Activated T-cell treated with anti-CD3 and anti-CD28 coated beads, Interleukin-2, amount 50 U/mL, for 24 hours (primary cell): ENCODE data around the gene CHST15.

Experiments used
- DNase-seq: peaks from one replicate; pipeline ENCODE4 v3.0.0-alpha.2; 2020
- H3K27ac Mint-ChIP-seq: 2 replicates; pipeline ENCODE4 v1.8.0; 2020; ENCODE audit warnings: mild to moderate bottlenecking, mixed read lengths
- H3K27me3 Mint-ChIP-seq: 2 replicates; pipeline ENCODE4 v1.8.0; 2020; ENCODE audit warnings: mixed read lengths
- H3K36me3 Mint-ChIP-seq: 2 replicates; pipeline ENCODE4 v1.8.0; 2020; ENCODE audit warnings: low read depth, mixed read lengths
- H3K4me1 Mint-ChIP-seq: 2 replicates; pipeline ENCODE4 v1.8.0; 2020; ENCODE audit warnings: low read depth, mixed read lengths
- H3K4me3 Mint-ChIP-seq: 2 replicates; pipeline ENCODE4 v1.8.0; 2020; ENCODE audit warnings: mild to moderate bottlenecking, moderate library complexity, mixed read lengths
- H3K9me3 Mint-ChIP-seq: 2 replicates; pipeline ENCODE4 v1.8.0; 2020; ENCODE audit warnings: mixed read lengths

The CHST15 gene

GRCh38 chr10:124086097-124086710 is 7.2 kb downstream of the CHST15 start:
- no peak overlapping the region for H3K4me3 Mint-ChIP-seq
- H3K9me3 Mint-ChIP-seq, result no peaks in the 10 kb centered on the region
- no peaks in the 10 kb centered on the region for H3K36me3 Mint-ChIP-seq
- no peaks in the 10 kb centered on the region for H3K4me1 Mint-ChIP-seq
- H3K27me3 Mint-ChIP-seq, result peaks cover 31% of the 10 kb centered on the region
- no peak for DNase-seq
- H3K27ac Mint-ChIP-seq, result no peak overlapping the region

GRCh38 chr10:124085680-124086079 is 7.7 kb downstream of the CHST15 start:
- Mint-ChIP-seq H3K36me3 (no peaks in the 10 kb centered on the region), H3K27me3 (peaks cover 26% of the 10 kb centered on the region), H3K27ac (no peak overlapping the region), H3K4me1 (no peaks in the 10 kb centered on the region), H3K9me3 (no peaks in the 10 kb centered on the region), H3K4me3 (no peak overlapping the region)
- DNase-seq, result no peak

- Mint-ChIP-seq H3K27me3 (peaks cover 16% of the 10 kb centered on the region), H3K36me3 (no peaks in the 10 kb centered on the region), H3K9me3 (no peaks in the 10 kb centered on the region), H3K4me3 (no peak overlapping the region), H3K4me1 (no peaks in the 10 kb centered on the region), H3K27ac (no peak overlapping the region)
- DNase-seq, result no peak
Measured at GRCh38 chr10:124084708-124085107, 8.7 kb downstream of the CHST15 start.

- DNase-seq, result no peak
- H3K27ac Mint-ChIP-seq, result no peak overlapping the region
- no peaks in the 10 kb centered on the region for H3K36me3 Mint-ChIP-seq
- no peaks in the 10 kb centered on the region for H3K4me1 Mint-ChIP-seq
- no peak overlapping the region for H3K4me3 Mint-ChIP-seq
- no peaks in the 10 kb centered on the region for H3K9me3 Mint-ChIP-seq
- H3K27me3 Mint-ChIP-seq, result peaks cover 8% of the 10 kb centered on the region
Measured at GRCh38 chr10:124083740-124084397, 9.5 kb downstream of the CHST15 start.

GRCh38 chr10:124083047-124083739 is 10.2 kb downstream of the CHST15 start:
- H3K27me3 Mint-ChIP-seq, result peaks cover 1% of the 10 kb centered on the region
- no peaks in the 10 kb centered on the region for H3K9me3 Mint-ChIP-seq
- no peak overlapping the region for H3K27ac Mint-ChIP-seq
- no peak for DNase-seq
- H3K4me3 Mint-ChIP-seq, result no peak overlapping the region
- no peaks in the 10 kb centered on the region for H3K4me1 Mint-ChIP-seq
- H3K36me3 Mint-ChIP-seq, result no peaks in the 10 kb centered on the region

GRCh38 chr10:124082555-124082954 is 10.8 kb downstream of the CHST15 start:
- Mint-ChIP-seq H3K27ac (no peak overlapping the region), H3K27me3 (no peaks in the 10 kb centered on the region), H3K4me3 (no peak overlapping the region), H3K36me3 (no peaks in the 10 kb centered on the region), H3K9me3 (no peaks in the 10 kb centered on the region), H3K4me1 (no peaks in the 10 kb centered on the region)
- no peak for DNase-seq

GRCh38 chr10:124081547-124082140 is 11.8 kb downstream of the CHST15 start:
- DNase-seq, result no peak
- no peaks in the 10 kb centered on the region for H3K36me3 Mint-ChIP-seq
- no peaks in the 10 kb centered on the region for H3K9me3 Mint-ChIP-seq
- H3K27me3 Mint-ChIP-seq, result no peaks in the 10 kb centered on the region
- H3K27ac Mint-ChIP-seq, result no peak overlapping the region
- no peaks in the 10 kb centered on the region for H3K4me1 Mint-ChIP-seq
- H3K4me3 Mint-ChIP-seq, result no peak overlapping the region

GRCh38 chr10:124079864-124080263 is 13.5 kb downstream of the CHST15 start:
- Mint-ChIP-seq H3K27ac (no peak overlapping the region), H3K9me3 (no peaks in the 10 kb centered on the region), H3K27me3 (no peaks in the 10 kb centered on the region), H3K4me1 (peaks cover 2% of the 10 kb centered on the region), H3K4me3 (no peak overlapping the region), H3K36me3 (no peaks in the 10 kb centered on the region)
- no peak for DNase-seq

- H3K4me1 Mint-ChIP-seq, result peaks cover 8% of the 10 kb centered on the region
- no peak overlapping the region for H3K27ac Mint-ChIP-seq
- no peak for DNase-seq
- no peaks in the 10 kb centered on the region for H3K36me3 Mint-ChIP-seq
- no peak overlapping the region for H3K4me3 Mint-ChIP-seq
- no peaks in the 10 kb centered on the region for H3K9me3 Mint-ChIP-seq
- peaks cover 3% of the 10 kb centered on the region for H3K27me3 Mint-ChIP-seq
Measured at GRCh38 chr10:124078714-124079113, 14.7 kb downstream of the CHST15 start.

GRCh38 chr10:124078028-124078427 is 15.4 kb downstream of the CHST15 start:
- Mint-ChIP-seq H3K27me3 (peaks cover 3% of the 10 kb centered on the region), H3K36me3 (no peaks in the 10 kb centered on the region), H3K9me3 (no peaks in the 10 kb centered on the region), H3K27ac (no peak overlapping the region), H3K4me3 (no peak overlapping the region), H3K4me1 (peaks cover 8% of the 10 kb centered on the region)
- DNase-seq, result no peak

GRCh38 chr10:124077208-124077993 is 16.0 kb downstream of the CHST15 start:
- H3K36me3 Mint-ChIP-seq, result no peaks in the 10 kb centered on the region
- H3K4me3 Mint-ChIP-seq, result no peak overlapping the region
- no peaks in the 10 kb centered on the region for H3K9me3 Mint-ChIP-seq
- no peak for DNase-seq
- peaks cover 8% of the 10 kb centered on the region for H3K4me1 Mint-ChIP-seq
- no peak overlapping the region for H3K27ac Mint-ChIP-seq
- H3K27me3 Mint-ChIP-seq, result peaks cover 3% of the 10 kb centered on the region

- Mint-ChIP-seq H3K27ac (no peak overlapping the region), H3K9me3 (no peaks in the 10 kb centered on the region), H3K4me3 (no peak overlapping the region), H3K27me3 (peaks cover 3% of the 10 kb centered on the region), H3K36me3 (no peaks in the 10 kb centered on the region), H3K4me1 (peaks cover 10% of the 10 kb centered on the region)
- no peak for DNase-seq
Measured at GRCh38 chr10:124076148-124076733, 17.2 kb downstream of the CHST15 start.

- DNase-seq, result no peak
- H3K9me3 Mint-ChIP-seq, result no peaks in the 10 kb centered on the region
- H3K4me1 Mint-ChIP-seq, result peaks cover 10% of the 10 kb centered on the region
- peaks cover 3% of the 10 kb centered on the region for H3K27me3 Mint-ChIP-seq
- no peak overlapping the region for H3K27ac Mint-ChIP-seq
- H3K36me3 Mint-ChIP-seq, result no peaks in the 10 kb centered on the region
- no peak overlapping the region for H3K4me3 Mint-ChIP-seq
Measured at GRCh38 chr10:124075231-124075955, 18.0 kb downstream of the CHST15 start.
